Skin epidermis (tissue), 12 donors: ENCODE results near the gene IGFBP7.

Source experiments
- H3K27ac ChIP-seq, 21 experiments: fragments of 200-600 bp; sonication (generic) in 11 of 21; one replicate each; pipeline ENCODE4 v1.5.0; 2020; ENCODE audit warnings: mild to moderate bottlenecking in 3 of 21, inconsistent platforms in 2 of 21, moderate library complexity in 2 of 21
- H3K4me3 ChIP-seq, 7 experiments: fragments of 200-600 bp; sonication (generic) in 2 of 7; one replicate each; pipeline ENCODE4 v1.5.0; 2020; ENCODE audit warnings: inconsistent platforms in 2 of 7, mild to moderate bottlenecking in 2 of 7, moderate library complexity in 1 of 7

The IGFBP7 gene

GRCh38 chr4:57013543-57014120, 96.6 kb downstream of the IGFBP7 start:
- Histone ChIP-seq H3K4me3 (no peak overlapping the region), H3K27ac (no peak overlapping the region)

- Histone ChIP-seq H3K27ac (no peak overlapping the region), H3K4me3 (no peak overlapping the region)
These were observed 110.4 kb downstream of the IGFBP7 start for GRCh38 chr4:56999751-57000150.

GRCh38 chr4:56995525-56995924, 114.7 kb downstream of the IGFBP7 start:
- Histone ChIP-seq H3K4me3 (no peak overlapping the region), H3K27ac (peak overlapping the region in 2 of 21 experiments; percentile 21 to 60)

GRCh38 chr4:56990109-56990905, 119.9 kb downstream of the IGFBP7 start:
- Histone ChIP-seq H3K4me3 (no peak overlapping the region), H3K27ac (no peak overlapping the region)

- no peak overlapping the region for H3K27ac ChIP-seq
- H3K4me3 ChIP-seq, result no peak overlapping the region
These were observed 123.2 kb downstream of the IGFBP7 start for GRCh38 chr4:56986952-56987351.

- Histone ChIP-seq H3K4me3 (no peak overlapping the region), H3K27ac (no peak overlapping the region)
These were observed 124.0 kb downstream of the IGFBP7 start for GRCh38 chr4:56986192-56986591.

GRCh38 chr4:56981795-56982201, 128.4 kb downstream of the IGFBP7 start:
- Histone ChIP-seq H3K27ac (peak overlapping the region in 1 of 21 experiments; percentile 14), H3K4me3 (no peak overlapping the region)
